22Rv1 (cell line): ENCODE measurements around the gene PBX1.

Experiments
- CTCF ChIP-seq: fragments of 450-650 bp; IDR thresholded peaks from 2 replicates; pipeline ENCODE4 v1.5.1; 2017; ENCODE audit warnings: mild to moderate bottlenecking
- ZFX ChIP-seq: fragments of 450-650 bp; IDR thresholded peaks from 2 replicates; pipeline ENCODE4 v1.6.1; 2017; ENCODE audit warnings: antibody characterized with exemption, borderline replicate concordance

GRCh38 chr1:164805399-164805798, 246.4 kb downstream of the PBX1 start:
- no peak for TF ChIP-seq CTCF
- no peak for TF ChIP-seq ZFX
